G401.6 (cell line): ENCODE measurements around the gene UBAP1L.
"Not testable (repeated sequence)": the region's sequence is repeated elsewhere in the genome, so short reads cannot be mapped to it uniquely, and the experiment has no call there.

Experiments used
- FAIRE-seq: peaks from 2 replicates; lab custom pipeline; 2012; peaks lifted over from hg19 to GRCh38; lab: Jason Lieb, UNC

The UBAP1L gene

DNA sequence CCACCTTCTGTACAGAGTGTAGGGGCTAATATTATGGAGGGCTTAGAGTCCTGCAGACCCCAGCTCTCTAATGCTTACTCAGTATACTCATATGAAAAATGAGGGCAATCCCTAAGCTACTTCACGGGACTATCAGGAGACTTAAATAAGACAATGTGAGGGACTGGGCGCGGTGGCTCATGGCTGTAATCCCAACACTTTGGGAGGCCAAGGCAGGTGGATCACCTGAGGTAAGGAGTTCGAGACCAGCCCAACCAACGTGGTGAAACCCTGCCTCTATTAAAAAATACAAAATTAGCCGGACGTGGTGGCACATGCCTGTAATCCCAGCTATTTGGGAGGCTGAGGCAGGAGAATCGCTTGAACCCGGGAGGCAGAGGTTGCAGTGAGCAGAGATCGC, 15.2 kb downstream of the UBAP1L start:
- not testable (repeated sequence) for FAIRE-seq

DNA sequence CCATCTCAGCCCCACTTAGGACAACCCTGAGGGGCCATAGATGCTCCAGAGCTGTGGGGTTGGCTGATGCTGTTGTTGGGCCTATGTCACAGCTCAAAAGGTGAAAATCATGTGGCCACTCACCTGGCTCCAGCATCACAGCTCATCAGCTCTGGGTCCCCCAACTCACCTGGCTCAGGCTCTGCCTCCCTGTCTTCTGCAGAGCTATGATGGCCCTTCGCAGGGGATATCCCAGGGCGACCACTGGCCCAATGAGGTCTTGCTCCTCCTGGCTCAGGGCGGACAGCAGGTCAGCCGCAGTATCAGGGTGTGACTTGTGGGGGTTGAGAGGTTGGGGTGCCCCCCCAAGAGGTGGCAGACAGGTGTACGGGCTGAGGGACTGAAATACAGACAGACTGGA, 15.7 kb downstream of the UBAP1L start:
- no peak for FAIRE-seq

DNA sequence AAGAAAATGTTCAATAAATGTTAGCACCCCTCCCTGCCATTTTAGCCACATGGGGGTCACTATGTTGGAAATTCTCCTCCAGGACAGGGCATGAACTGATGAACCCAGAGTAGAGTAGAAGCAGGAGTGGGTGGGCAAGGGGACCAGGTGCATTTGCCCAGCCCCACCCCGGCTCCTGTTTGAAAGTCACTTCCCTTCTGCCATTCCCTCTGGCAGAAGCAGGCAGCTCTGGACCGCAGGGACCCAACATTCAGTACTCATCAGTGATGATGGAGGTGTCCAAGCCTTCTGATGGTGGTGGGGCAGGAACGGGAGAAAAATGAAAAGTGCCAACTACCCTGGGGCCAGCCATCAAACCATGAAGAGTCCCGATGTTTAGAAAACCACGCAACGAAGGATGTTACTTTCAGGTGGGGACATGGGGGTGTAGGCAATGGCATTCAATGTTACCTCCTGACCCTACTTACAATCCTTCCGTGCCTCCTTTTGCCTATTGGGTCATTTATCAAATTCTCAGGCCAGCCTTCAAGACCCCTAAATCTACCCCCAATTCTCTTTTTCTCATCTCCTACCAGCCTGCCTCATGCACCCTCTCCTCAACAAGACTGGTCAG, 17.2 kb downstream of the UBAP1L start:
- FAIRE-seq = no peak

DNA sequence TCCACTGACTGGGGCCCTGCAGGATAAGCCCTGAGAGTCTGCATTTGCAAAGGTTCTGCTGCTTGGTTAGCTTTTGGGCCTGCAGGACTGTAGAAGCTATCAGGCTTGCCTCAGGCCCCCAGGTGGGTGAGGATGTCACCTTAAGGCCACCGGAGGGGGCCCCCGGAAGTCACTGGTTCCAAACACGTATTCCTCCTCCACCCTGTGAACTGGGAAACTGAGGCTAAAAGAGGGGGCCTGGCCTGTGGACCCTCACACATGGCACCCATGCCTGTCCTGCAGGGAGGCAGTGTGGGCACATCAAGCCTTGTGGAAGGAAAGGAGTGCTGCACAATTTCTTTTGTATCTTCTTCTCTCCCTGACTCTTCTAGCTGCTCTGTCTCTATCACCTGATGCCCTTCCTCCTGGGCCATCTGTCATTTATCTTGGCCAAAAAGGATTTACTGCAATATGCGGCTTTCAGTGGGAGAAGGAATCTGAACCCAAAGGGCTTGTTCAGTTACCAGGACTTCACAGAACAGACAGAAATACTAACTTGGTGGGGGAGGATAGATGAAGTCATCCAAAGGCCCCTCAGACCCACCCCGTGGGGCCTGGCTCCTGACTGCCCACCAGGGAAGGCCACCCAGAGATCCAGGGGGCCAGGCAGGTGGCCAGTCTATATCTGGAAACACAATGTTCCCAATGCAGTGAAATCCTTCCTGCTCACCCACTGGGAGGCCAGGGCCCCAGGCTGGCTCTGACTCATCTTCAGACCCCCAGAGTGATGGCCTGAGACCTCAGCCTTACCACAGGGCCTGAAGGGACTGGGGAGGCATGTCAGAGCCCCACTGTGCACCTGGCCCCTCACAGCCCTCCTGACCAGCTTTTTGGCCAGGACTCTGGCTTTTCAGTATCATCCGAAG, 18.3 kb downstream of the UBAP1L start:
- FAIRE-seq = no peak

DNA sequence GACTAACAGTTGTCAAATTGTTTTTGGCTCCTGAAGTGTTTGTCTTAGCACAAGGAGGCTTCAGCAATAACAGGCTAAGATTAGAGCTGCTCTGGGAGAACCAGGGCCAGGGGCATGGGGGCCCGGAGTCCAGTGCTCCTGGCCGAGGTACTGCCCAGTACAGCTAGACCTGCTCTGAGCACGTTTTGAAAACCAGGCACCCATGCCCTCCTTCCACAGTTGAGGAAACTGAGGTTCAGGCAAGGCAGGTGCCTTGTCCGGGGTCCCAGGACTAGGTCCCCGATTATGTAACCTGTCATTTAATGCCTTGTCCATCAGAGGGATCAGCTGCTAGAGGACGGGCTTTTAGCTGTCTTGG, 19.3 kb downstream of the UBAP1L start:
- no peak for FAIRE-seq

DNA sequence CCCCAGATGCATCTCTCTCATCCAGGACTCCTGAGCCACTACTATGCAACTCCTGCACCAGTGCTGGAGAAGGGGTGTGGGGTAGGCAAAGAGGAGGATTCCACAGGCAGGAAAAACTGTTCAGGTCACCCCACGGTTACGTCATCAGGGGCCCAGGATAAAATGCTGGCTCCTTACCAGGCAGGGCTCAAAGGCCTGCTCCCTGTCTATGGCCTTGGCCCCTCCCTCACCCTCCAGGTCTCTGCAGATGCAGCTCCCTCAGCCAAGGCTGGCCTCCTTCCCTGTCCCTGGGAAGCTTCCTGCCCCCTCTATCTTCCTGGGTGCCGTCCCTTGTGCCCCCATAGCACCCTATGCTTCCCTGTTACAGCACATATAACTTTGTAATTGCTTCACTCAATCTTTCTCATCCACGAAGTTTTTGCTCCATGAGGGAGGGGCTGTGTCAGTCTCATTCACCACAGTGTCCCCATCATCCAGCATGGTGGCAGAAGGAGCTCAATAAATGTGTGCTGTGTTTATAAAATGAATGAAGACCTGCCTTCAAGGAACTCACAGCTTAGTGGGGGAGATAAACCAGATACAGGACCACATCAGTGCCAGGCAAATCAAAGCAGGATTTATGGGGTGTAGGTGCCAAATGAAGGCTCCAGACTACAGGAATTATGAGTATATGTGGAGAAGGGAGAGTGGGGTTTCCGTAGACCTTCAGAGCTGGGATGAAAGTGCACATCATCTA, 19.8 kb downstream of the UBAP1L start:
- FAIRE-seq = no peak

DNA sequence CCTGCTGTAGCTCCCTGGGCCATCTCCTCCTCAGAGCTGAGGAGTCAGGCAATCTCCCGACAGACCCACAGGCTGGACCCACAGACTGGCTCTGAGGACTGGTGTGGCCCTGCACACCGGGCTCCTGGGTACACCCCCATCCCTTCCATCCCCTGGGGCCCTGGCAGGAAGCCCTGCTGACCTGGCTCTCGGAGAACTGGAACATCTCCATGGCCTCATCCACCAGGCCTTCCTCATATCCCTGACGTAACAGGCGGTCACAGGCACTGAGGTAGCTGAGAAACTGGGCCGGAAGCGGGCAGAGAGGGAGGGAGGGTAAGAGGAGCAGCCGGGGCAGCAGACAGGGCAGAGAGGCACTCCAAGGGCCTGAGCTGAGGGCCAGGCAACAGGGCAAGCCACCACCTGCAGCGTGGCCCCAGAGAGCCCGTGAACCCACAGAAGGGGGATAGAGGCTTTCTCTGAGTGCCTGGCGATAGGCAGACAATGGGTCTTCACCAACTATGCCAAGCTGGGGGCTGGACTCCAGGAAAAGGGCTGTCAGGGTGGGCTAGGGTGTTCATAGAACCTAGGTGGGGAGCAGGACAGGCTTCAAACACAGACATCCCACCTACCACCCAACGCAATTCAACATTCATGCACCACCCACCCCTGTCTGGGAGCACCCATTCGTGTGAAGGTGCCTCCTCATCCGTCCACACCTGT, 20.6 kb downstream of the UBAP1L start:
- FAIRE-seq = no peak

DNA sequence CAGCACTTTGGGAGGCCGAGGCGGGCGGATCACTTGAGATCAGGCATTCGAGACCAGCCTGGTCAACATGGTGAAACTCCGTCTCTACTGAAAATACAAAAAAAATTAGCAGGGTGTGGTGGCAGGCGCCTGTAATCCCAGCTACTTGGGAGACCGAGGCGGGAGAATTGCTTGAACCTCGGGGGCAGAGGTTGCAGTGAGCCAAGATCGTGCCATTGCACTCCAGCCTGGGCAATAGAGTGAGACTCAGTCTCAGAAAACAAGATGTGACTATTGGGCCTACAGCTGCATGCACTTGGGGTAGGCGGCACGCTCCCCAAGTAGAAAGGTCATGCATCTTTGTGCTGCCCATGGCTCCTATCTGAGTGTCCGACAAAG, 21.2 kb downstream of the UBAP1L start:
- FAIRE-seq = not testable (repeated sequence)

DNA sequence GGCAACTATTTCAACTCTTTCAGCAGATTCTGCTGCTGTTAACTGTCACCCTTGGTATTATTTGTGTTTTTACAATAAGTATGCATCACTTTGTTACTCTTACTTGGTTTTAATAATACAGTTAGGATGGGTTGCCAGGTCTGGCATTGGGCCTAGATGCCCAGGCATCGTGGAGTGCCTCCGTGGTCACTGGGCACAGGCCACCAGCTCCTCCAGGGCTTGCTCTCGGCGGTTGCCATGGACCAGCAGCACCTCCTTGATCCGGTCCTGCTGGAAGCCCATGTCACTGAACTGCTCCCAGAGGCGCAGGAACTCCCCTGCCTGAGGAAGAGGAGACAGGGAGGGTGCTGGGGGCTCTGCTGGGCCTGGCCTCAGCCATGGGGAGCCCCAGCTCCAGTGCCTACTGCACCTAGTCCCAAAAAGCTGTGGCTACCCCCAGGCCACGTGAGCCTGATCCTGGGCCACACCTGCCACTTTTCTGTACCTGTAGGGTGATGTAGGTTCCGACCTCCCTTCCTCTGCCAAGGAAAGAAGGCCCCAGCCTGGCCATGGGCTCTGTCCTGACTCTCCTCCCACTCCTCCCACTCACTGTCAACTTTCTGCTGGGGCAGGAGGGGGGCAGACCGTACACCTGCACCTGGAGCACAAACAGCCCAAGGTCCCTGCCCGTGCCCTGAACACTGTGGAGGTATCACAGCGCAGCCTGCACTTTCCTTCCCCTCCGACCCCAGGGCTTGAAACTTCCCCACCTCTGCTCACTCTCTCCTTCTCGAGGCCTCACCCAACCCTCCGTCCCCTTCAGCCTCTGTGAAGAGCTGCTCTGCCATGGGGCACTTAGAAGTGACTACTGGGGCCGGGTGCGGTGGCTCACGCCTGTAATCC, 21.8 kb downstream of the UBAP1L start:
- FAIRE-seq = no peak

DNA sequence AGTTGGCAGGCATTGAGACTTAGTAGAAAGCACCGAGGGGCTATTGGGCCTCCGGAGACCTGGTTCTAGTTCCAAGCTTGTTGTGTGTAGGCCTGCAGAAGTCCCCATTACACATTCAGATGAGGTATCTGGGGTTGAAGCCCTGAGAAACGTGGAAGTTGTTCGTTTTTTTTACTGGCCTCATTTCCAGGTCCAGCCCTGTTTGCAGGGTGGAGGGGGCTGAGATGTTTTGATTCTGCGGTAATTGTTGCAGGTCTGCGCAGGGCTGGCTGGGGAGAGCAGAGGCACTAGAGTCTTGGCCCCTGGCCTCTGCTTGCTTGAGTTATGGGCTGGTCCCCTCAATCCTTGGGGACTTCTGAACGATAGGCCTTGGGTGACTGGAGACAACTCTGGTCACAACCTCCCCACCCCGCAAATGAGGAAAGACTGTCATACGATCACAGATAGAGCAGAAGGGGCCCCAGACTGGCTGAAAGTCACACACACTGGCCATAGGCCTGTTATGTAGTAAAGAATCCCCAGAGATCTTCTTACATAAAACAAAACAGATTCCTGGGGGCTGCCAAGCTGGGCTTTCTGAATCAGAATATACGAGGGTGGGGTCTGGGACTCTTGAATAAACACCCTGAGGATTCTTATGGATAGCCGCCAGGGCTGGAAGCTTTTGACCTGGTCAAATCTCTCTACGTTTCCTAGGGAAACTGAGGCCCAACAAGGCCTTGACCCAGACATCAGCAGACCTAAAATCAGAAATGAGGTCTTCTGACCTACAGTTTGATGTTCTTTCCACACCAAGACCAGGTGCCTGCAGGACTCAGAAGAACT, 22.8 kb downstream of the UBAP1L start:
- no peak for FAIRE-seq

DNA sequence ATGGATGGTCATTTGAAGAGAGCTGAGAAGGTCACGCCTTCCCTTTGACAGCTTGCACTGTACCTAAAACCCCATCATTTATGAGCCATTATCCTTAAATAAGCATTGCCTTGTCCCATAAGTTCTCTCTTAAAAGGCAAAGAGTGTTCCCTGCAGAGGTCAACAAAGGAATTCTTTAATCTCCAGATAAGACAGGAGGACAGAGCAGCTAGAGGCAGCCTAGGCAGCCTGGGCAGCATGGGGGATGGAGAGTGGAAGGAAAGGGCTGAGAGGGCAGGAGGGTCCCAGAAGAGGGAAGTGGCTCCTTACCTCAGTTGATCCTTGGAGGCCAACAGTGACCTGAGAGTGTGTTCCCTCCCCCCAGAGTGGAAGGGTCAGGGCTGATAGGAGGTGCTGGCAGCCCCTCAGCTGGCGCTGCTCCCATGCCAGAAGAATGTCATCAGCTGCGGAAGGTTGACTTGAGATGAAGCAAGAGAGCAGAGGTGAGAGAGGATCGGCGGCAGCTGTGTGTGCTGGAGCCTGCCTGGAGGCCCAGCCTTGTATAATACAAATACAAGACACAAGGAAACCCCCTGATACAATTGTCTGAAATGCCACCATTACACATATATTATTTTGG, 25.7 kb downstream of the UBAP1L start:
- no peak for FAIRE-seq

DNA sequence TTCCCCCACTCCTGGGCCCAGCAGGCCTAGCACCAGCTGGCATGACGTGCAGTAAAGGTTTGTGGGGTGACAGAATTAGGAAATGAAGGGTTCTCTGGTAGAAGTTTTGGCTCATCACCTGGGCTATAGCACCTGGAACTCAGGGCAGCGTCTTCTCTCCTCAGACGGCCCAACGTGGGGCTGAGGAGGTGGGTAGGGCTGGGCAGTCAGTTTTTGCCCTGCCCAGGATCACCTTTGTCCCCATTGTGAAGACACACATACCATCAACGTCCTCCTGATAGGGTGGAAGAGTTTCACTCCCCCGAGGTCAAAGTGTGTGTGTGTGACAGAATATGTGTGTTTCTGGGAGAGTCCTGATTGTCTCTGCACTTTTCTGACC, 26.4 kb downstream of the UBAP1L start:
- FAIRE-seq = no peak

DNA sequence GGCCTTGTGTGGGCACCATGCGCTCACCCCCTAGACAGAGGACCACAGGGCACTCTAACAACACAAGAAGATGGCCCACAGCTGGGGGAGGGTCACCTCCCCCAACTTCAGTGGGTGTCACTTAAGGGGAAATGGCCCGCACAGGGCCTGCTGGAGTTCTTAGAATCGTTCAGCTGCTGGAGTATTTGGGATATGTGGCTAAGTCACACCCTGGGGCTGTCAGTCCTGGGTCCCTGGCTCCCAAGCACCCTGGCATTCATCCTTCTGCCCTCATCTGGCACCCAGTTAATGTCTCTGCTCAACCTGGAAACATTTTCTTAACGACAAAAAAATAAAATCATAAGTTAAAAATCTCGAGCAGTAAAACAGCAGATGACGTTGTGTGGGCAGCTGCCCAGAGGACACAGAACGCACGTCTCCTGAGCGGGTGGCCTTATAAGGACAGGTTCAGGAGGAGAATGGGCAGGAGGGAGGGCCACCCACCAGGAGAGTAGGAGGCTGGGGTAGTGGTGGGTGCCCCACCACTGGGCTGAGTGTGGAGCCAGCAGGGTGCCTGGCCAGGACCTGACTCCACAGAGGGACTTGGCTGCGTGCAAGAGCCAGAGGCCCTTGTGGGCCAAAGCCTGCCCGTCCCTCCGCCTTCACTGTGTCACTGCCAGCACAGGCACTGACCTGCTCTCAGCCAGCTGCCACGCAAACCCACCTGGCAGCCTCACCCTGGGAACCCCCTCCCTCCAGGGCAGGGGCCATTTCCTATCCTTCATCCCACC, 26.9 kb downstream of the UBAP1L start:
- no peak for FAIRE-seq

DNA sequence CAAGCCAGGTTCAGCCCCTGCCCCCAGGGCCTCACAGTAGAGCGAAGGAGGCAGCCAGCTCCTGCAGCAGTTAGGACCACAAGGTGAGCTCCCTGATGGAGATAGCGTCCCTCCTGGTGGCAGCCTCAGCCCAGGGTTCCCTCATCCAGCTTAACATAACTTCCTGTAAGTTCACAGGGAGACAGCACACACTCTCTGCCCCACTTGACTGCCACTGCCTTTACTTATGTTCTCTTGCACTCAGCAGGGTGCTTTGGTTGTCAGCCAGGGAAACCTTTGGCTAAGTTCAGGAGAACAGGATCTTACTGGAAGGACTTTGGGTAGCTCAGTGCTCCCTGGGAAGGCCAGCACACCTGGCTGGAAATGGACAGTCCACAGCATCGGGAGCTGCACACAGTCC, 27.6 kb downstream of the UBAP1L start:
- FAIRE-seq = no peak

DNA sequence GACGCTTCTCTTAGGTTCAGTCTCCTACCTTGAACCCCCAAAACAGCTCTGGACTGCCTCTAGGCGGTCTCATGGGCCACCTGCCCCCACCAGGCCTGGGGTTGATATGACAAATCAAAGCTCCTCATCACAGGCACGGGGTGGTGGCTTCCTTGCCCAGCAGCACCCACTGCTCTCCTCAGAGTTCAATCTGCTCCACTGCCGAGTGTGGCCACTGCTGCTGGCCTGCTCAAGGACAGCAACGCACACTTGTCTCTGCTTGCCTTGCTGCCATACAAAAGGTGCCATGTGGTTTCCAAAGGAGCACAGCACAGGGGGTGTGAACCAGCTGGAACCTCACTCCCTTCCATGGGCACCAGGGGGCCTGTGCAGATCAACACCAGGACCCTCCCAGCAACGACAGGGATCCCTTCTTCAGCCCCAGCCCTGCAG, 28.3 kb downstream of the UBAP1L start:
- no peak for FAIRE-seq

DNA sequence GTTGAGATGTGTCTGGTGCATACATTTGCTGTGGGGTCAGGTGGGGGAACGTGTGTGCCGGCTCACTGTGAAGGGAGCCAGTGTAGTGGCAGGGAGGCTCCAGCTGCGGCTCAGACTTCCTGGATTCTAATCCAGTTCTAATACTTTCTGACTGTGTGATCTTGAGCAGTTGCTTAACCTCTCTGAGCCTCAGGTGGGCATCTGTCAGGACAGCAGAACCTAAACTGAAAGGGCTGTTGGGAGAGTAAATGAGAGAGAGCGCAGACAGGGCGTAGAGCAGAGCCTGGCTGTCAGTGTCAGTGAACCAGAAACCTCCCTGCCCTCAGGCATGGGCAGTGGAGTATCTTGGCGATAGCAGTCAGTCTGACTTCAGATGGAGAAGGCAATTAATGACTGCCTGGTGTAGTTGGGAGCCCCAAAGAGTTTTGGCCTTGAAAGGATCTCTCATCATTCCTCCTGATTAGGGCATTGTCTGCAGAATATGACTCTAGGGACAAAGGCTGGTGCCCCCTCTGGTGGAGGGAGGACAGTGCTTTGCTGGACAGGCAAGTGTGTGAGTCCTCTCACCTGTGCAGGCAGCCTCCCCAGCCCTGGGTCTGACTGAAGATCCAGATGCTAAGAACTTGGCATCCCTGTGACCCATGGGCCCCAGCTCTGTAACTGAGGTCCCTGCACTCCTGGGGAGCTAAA, 28.9 kb downstream of the UBAP1L start:
- no peak for FAIRE-seq

DNA sequence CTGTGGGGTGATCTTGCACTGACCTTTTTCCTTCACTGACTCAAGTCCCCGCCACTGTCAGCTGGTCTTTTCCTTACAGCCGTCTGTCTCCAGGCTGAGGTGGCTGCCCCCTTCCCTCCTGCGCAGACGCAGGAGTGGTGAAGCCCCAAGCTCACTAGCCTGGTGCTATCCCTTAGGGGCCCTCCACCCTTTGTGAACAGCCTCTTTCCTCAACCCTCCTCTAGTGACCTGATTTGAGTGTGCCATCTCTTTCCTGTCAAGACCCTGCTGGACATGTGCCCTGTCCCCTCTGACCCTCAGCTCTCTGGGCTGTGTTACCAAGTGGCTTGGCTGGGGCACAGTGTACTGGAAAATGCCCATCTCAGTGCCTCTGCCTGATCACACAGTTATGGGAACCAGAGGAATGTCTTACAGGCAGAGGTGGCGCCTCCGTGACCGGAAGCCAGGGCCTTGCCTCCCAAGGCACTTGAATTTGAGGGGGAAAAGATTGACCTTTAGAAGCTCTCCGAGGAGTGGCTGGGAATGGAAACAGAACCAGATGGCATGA, 29.7 kb downstream of the UBAP1L start:
- FAIRE-seq = no peak

DNA sequence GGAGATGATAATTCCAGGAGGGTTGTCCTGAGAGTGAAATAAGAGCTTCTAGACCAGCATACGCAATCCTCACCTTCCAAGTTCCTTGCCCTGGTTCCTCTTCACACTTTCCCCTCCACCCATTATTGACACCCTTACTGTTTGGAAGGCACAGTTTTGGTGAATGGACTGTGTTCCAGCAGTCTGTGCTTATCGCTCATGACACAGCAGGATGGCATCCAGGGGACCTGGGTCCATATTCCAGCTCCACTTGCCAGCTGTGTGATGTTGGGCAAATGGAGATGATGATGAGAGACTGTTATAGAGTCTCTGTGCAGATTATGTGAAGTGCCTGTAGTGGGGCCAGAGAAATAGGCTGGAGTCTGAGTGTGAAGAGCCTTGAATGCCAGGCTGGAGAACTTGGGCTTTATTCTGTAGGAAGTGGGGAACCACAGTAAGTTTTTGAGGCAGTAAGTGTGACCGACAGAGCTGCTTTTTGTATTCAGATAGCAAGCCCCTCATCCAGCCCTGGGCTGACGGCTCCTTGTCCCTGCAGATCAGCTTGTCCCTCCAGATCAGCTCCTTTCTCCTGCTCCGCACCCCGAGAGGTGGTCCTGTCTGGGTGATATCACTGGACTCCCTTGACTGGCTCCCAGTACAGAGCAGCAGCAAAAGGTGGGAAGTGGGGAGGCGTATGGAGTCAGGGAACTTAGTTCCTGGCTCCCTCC, 30.3 kb downstream of the UBAP1L start:
- FAIRE-seq = no peak
